ENCODE data around the gene USP16.
A peak's percentile ranks its signal among the peaks of the same experiment; 100 is the strongest.

Gene USP16

DNA sequence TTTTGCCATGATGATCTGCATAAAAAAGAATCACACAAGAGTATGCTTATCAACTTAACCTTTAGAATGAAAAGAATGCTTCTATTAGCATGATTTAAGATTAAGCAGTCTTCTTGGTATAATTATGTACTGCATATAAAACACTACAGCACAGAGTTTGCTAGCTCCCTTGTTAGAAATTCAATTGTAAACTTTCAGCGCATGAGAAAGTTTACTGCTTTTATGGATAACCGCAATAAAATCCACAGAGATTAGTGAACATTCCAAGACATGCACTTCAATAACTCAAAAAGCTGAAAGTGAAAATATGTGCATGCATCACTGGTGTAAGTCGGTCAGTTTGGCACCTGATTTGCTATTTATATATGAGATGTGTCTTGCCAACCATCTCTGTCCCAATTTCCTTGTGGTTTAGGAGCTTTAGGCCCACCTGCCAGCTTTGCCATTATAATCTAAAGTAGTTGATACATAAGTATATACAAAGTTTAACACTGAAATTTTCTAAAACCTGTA, 32.1 kb downstream of the USP16 start:
- no peaks in the 10 kb centered on the region for H3K9me3 Mint-ChIP-seq
- TF ChIP-seq, protein P1, sequence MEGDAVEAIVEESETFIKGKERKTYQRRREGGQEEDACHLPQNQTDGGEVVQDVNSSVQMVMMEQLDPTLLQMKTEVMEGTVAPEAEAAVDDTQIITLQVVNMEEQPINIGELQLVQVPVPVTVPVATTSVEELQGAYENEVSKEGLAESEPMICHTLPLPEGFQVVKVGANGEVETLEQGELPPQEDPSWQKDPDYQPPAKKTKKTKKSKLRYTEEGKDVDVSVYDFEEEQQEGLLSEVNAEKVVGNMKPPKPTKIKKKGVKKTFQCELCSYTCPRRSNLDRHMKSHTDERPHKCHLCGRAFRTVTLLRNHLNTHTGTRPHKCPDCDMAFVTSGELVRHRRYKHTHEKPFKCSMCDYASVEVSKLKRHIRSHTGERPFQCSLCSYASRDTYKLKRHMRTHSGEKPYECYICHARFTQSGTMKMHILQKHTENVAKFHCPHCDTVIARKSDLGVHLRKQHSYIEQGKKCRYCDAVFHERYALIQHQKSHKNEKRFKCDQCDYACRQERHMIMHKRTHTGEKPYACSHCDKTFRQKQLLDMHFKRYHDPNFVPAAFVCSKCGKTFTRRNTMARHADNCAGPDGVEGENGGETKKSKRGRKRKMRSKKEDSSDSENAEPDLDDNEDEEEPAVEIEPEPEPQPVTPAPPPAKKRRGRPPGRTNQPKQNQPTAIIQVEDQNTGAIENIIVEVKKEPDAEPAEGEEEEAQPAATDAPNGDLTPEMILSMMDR (IDR thresholded peaks at IDR 0.05), result no peak
- peaks cover 41% of the 10 kb centered on the region for H3K36me3 Mint-ChIP-seq (ENCODE audit: low read depth)
- no peaks in the 10 kb centered on the region for H3K27me3 Mint-ChIP-seq (ENCODE audit: low read depth, poor library complexity)
- no peak overlapping the region for H3K27ac Mint-ChIP-seq
- H3K4me3 Mint-ChIP-seq, result no peak overlapping the region
- no peak for DNase-seq
- no peaks in the 10 kb centered on the region for H3K4me1 Mint-ChIP-seq

DNA sequence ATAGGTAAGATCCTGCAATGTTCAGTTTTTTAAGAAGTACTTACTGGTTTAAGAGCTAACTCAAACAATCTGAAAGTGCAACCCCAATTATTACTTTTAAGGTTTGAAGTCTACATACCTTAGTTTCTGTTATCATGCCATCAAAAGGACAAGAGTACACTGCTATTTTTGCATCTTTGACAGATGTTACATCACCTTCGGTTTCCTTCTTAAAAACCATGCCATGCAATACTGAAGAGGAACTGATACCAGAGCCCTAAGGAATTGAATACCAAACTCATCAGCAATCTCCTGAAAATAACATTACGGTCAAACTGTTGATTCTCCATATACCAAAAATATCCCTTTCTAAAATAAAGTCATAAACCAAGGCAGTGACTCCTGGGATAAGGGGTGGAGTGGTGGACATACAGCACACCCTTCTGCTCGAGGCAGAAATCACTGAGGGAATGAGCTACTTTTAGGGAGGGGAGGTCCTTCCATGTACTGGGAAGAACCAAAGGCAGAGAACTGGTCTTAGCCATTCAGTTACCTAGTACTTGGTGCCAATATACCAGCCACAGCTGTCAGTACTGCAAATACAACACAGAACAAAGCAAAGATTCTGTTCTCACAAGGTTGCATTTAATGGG, 40.5 kb downstream of the USP16 start:
- no peak overlapping the region for H3K27ac Mint-ChIP-seq
- H3K4me1 Mint-ChIP-seq, result no peaks in the 10 kb centered on the region
- TF ChIP-seq, protein P1 (IDR thresholded peaks at IDR 0.05), result no peak
- DNase-seq, result no peak
- no peaks in the 10 kb centered on the region for H3K27me3 Mint-ChIP-seq (ENCODE audit: low read depth, poor library complexity)
- H3K4me3 Mint-ChIP-seq, result no peak overlapping the region
- H3K36me3 Mint-ChIP-seq (ENCODE audit: low read depth), result peaks cover 83% of the 10 kb centered on the region
- H3K9me3 Mint-ChIP-seq, result no peaks in the 10 kb centered on the region

DNA sequence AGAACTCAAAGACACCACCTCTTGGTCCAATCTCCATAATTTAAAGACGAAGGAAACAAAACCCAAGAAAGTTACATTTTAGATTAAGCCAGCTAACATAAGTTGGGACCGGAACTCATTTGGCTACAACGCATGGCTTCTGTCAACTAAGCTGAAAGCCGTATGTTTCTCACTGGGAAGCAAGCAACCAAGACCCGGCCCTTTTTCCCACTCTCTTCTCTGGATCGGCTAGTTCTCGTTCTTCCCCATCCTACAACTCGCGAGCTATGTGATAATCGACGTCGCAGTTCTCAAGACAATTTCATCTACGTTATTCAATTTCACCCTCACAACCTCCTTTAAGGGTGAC, 48.4 kb downstream of the USP16 start:
- Mint-ChIP-seq H3K27ac (peak overlapping the region; percentile 100), H3K27me3 (ENCODE audit: low read depth, poor library complexity) (no peaks in the 10 kb centered on the region), H3K9me3 (peaks cover 4% of the 10 kb centered on the region), H3K4me3 (peak overlapping the region; percentile 100), H3K4me1 (peaks cover 29% of the 10 kb centered on the region), H3K36me3 (ENCODE audit: low read depth) (peaks cover 18% of the 10 kb centered on the region)
- DNase-seq, result no peak
- TF ChIP-seq, protein P1 (IDR thresholded peaks at IDR 0.05), result no peak

DNA sequence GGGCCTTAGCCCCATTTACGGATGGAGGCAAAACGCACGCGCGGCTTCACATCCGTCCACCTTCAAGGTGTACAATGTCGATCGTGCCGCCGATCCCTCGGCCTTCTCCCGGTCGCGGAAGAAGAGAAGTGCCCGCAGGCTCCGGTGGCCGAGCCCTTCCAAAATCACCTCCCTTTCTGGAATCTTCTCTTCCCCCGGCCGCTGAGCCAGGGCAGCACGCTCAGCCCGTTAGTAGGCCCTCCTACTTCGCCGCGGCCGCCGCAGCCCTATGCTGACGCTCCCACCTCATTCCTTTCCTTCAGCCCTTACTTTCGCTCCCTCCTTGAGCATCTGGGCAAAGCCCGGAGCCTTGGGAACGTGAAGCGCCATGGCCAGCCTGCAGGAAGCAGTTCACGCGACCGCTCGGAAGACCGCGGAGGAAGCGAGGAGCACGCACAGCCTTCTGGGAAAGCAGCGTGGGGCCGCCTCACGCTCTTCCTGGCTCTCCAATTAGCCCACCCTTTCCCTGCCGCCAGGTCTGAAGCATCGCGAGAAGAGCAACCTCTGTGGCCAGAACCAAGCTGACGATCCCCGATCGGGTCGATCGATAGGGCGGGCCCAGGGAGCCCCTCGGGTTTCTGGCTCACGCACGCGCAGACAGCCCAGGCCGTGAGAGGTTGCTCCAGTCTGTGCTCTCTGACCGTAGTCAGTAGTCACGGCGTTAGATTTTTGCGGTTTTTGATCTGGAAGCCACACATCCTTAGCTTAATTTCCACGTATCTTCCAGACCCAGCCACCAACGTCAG, 48.9 kb downstream of the USP16 start, which contains the start of gene CCT8:
CCT8 (minus strand) TSS at position 427 of the 785 bp plus-strand sequence; CDS start at position 369, 58 bp downstream.
- Mint-ChIP-seq H3K4me3 (peak within 1 kb of the TSS; percentile 100), H3K9me3 (peaks cover 4% of the 10 kb centered on the region), H3K27me3 (ENCODE audit: low read depth, poor library complexity) (no peaks in the 10 kb centered on the region), H3K36me3 (ENCODE audit: low read depth) (peaks cover 15% of the 10 kb centered on the region), H3K4me1 (peaks cover 29% of the 10 kb centered on the region), H3K27ac (peak within 1 kb of the TSS; percentile 100)
- TF ChIP-seq, protein P1 (IDR thresholded peaks at IDR 0.05), result no peak
- DNase-seq, result peak; percentile 96

DNA sequence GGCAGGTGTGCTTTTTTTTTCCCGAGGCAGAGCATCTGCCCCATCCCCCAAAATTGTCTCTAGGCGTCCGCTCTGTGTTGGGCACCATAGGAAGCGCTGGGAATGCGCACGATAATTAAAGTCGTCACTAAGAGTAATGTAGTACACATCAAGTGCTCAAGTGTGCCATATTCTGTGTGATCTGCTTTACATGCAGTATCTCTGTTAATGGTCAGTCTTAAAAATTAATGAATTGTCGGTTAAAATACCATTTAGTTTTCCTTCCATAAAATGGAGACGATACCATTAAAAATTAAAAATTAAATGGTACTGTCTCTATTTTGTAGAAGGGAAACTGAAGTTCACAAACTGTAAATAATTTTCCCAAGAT, 49.5 kb downstream of the USP16 start:
- no peak for DNase-seq
- no peaks in the 10 kb centered on the region for H3K27me3 Mint-ChIP-seq (ENCODE audit: low read depth, poor library complexity)
- H3K36me3 Mint-ChIP-seq (ENCODE audit: low read depth), result peaks cover 11% of the 10 kb centered on the region
- peak overlapping the region; percentile 100 for H3K27ac Mint-ChIP-seq
- TF ChIP-seq, protein P1 (IDR thresholded peaks at IDR 0.05), result no peak
- peak overlapping the region; percentile 100 for H3K4me3 Mint-ChIP-seq
- H3K4me1 Mint-ChIP-seq, result peaks cover 29% of the 10 kb centered on the region
- peaks cover 4% of the 10 kb centered on the region for H3K9me3 Mint-ChIP-seq
